GM18508 (cell line): ENCODE results near the gene GARNL3.

ENCODE experiments used
- ATAC-seq: cut with Tn5 transposase; IDR thresholded peaks from one replicate; pipeline ENCODE4 v1.9.1; 2021; ENCODE audit warnings: moderate number of reproducible peaks; ENCODE audit not compliant: insufficient read depth, unreplicated experiment

Gene GARNL3

GRCh38 chr9:127308652-127309434, 44.3 kb downstream of the GARNL3 start:
- ATAC-seq: no peak

- no peak for ATAC-seq
These were observed 45.1 kb downstream of the GARNL3 start for GRCh38 chr9:127309715-127310114.

GRCh38 chr9:127311239-127311741, 46.7 kb downstream of the GARNL3 start:
- ATAC-seq: no peak

- ATAC-seq: no peak
These were observed 48.5 kb downstream of the GARNL3 start for GRCh38 chr9:127313042-127313560.

GRCh38 chr9:127314911-127315310, 50.3 kb downstream of the GARNL3 start:
- no peak for ATAC-seq

GRCh38 chr9:127316586-127317323, 52.2 kb downstream of the GARNL3 start:
- no peak for ATAC-seq

GRCh38 chr9:127318651-127319167, 54.1 kb downstream of the GARNL3 start:
- ATAC-seq: no peak

GRCh38 chr9:127319366-127320114, 55.0 kb downstream of the GARNL3 start:
- ATAC-seq: no peak

GRCh38 chr9:127320115-127320378, 55.5 kb downstream of the GARNL3 start:
- no peak for ATAC-seq

GRCh38 chr9:127323393-127323792, 58.8 kb downstream of the GARNL3 start:
- no peak for ATAC-seq

GRCh38 chr9:127330501-127330900, 65.9 kb downstream of the GARNL3 start:
- no peak for ATAC-seq

GRCh38 chr9:127333221-127334064, 68.9 kb downstream of the GARNL3 start:
- no peak for ATAC-seq

- ATAC-seq: no peak
These were observed 70.2 kb downstream of the GARNL3 start for GRCh38 chr9:127334725-127335124.

- no peak for ATAC-seq
These were observed 71.5 kb downstream of the GARNL3 start for GRCh38 chr9:127336086-127336485.

- no peak for ATAC-seq
These were observed 72.2 kb downstream of the GARNL3 start for GRCh38 chr9:127336506-127337352.

- ATAC-seq: no peak
These were observed 76.1 kb downstream of the GARNL3 start for GRCh38 chr9:127340721-127341120.

- no peak for ATAC-seq
These were observed 76.6 kb downstream of the GARNL3 start for GRCh38 chr9:127341152-127341551.

- ATAC-seq: no peak
These were observed 79.9 kb downstream of the GARNL3 start for GRCh38 chr9:127344368-127345000.
